CD14-positive monocyte (primary cell): ENCODE results near the gene ARFGAP3. TPM values are rescaled to one million over a fixed set of nuclear protein-coding genes. Genes with fewer than 3 reads are reported as not detected.

Experiments
- DNase-seq, 3 donors: peaks; one replicate each; pipeline ENCODE4 v3.0.0-alpha.2; 2011 to 2022
- H2AFZ ChIP-seq: 2 replicates; pipeline ENCODE4 v1.6.0; 2012; ENCODE audit warnings: mild to moderate bottlenecking, low read depth, low read length, inconsistent platforms; ENCODE audit not compliant: insufficient read depth, poor library complexity, severe bottlenecking
- H3K27ac ChIP-seq, 2 donors: 1 replicate in 1 of 2; 2 replicates in 1 of 2; pipeline ENCODE4 v1.5.1; 2012 to 2013; ENCODE audit warnings: low read length in 2 of 2, control low read depth in 1 of 2, inconsistent platforms in 1 of 2, low read depth in 1 of 2, mild to moderate bottlenecking in 1 of 2
- H3K27me3 ChIP-seq, 2 donors: one replicate each; pipeline versions ENCODE4 v1.6.0 to v1.6.1; 2011 to 2013; ENCODE audit warnings: low read length in 2 of 2; ENCODE audit not compliant: control insufficient read depth in 2 of 2, insufficient read depth in 2 of 2
- H3K36me3 ChIP-seq, 2 donors: replicated peaks in 1 of 2; 1 replicate in 1 of 2; 2 replicates in 1 of 2; pipeline versions ENCODE4 v1.5.1 to v1.6.1; 2012 to 2013; ENCODE audit warnings: low read length in 2 of 2, control low read depth in 1 of 2, inconsistent platforms in 1 of 2, mild to moderate bottlenecking in 1 of 2; ENCODE audit not compliant: insufficient read depth in 2 of 2, control insufficient read depth in 1 of 2
- H3K4me1 ChIP-seq, 2 donors: 1 replicate in 1 of 2; 2 replicates in 1 of 2; pipeline versions ENCODE4 v1.5.1 to v1.6.1; 2012 to 2013; ENCODE audit warnings: low read length in 2 of 2, control low read depth in 1 of 2, inconsistent platforms in 1 of 2, mild to moderate bottlenecking in 1 of 2, moderate library complexity in 1 of 2; ENCODE audit not compliant: insufficient read depth in 2 of 2, control insufficient read depth in 1 of 2
- H3K4me2 ChIP-seq: replicated peaks from 2 replicates; pipeline ENCODE3; 2012; ENCODE audit warnings: low read length, moderate library complexity, mild to moderate bottlenecking; ENCODE audit not compliant: poor library complexity, severe bottlenecking; ENCODE audit errors: extremely low read depth
- H3K4me3 ChIP-seq, 3 experiments: fragments of 200-600 bp in 1 of 3; sonication (generic) in 1 of 3; replicated peaks in 1 of 3; 1 replicate in 2 of 3; 2 replicates in 1 of 3; pipeline ENCODE4 v1.5.1; 2011 to 2013; ENCODE audit warnings: low read length in 3 of 3, mild to moderate bottlenecking in 3 of 3, control low read depth in 2 of 3, low read depth in 2 of 3, inconsistent platforms in 1 of 3, moderate library complexity in 1 of 3
- H3K79me2 ChIP-seq: 2 replicates; pipeline ENCODE4 v1.6.0; 2012; ENCODE audit warnings: mild to moderate bottlenecking, control low read depth, inconsistent platforms, low read length, moderate library complexity; ENCODE audit not compliant: insufficient read depth
- H3K9ac ChIP-seq: 2 replicates; pipeline ENCODE4 v1.6.0; 2017; ENCODE audit warnings: low read length, mild to moderate bottlenecking; ENCODE audit not compliant: insufficient read depth, poor library complexity, severe bottlenecking
- H3K9me3 ChIP-seq, 2 donors: replicated peaks in 1 of 2; 1 replicate in 1 of 2; 2 replicates in 1 of 2; pipeline versions ENCODE4 v1.5.1 to v1.6.1; 2012 to 2013; ENCODE audit warnings: low read length in 2 of 2, control low read depth in 1 of 2; ENCODE audit not compliant: control insufficient read depth in 1 of 2, insufficient read depth in 1 of 2
- H4K20me1 ChIP-seq: 2 replicates; pipeline ENCODE4 v1.6.0; 2012; ENCODE audit warnings: mild to moderate bottlenecking, low read length, control low read depth, moderate library complexity; ENCODE audit not compliant: insufficient read depth
- H3K27ac Mint-ChIP-seq, 7 donors: one replicate each; pipeline ENCODE4 v1.8.0; 2020; ENCODE audit warnings: mild to moderate bottlenecking in 7 of 7, mixed read lengths in 7 of 7, moderate library complexity in 6 of 7, inconsistent platforms in 2 of 7
- H3K27me3 Mint-ChIP-seq, 3 donors: one replicate each; pipeline ENCODE4 v1.8.0; 2021 to 2022; ENCODE audit warnings: low read depth in 3 of 3, mild to moderate bottlenecking in 3 of 3, mixed read lengths in 3 of 3, moderate library complexity in 3 of 3, inconsistent platforms in 1 of 3
- H3K36me3 Mint-ChIP-seq, 2 donors: one replicate each; pipeline ENCODE4 v1.8.0; 2020; ENCODE audit warnings: mixed read lengths in 2 of 2, inconsistent platforms in 1 of 2, mild to moderate bottlenecking in 1 of 2
- H3K4me1 Mint-ChIP-seq: one replicate; pipeline ENCODE4 v1.8.0; 2020; ENCODE audit warnings: mild to moderate bottlenecking, mixed read lengths
- H3K4me3 Mint-ChIP-seq, 2 donors: one replicate each; pipeline ENCODE4 v1.8.0; 2020; ENCODE audit warnings: mild to moderate bottlenecking in 2 of 2, mixed read lengths in 2 of 2, moderate library complexity in 1 of 2
- H3K9me3 Mint-ChIP-seq, 7 donors: one replicate each; pipeline ENCODE4 v1.8.0; 2020 to 2022; ENCODE audit warnings: mixed read lengths in 7 of 7, mild to moderate bottlenecking in 6 of 7, moderate library complexity in 6 of 7, inconsistent platforms in 2 of 7
- WGBS: methylation state at CpG from one replicate; pipeline ENCODE4 v1.1.5; 2013; ENCODE audit warnings: missing lambda C conversion rate; ENCODE audit not compliant: insufficient coverage; 5-methylcytosine and 5-hydroxymethylcytosine counted together
- intact Hi-C, 2 donors: fragments of 100-400 bp; cut with micrococcal nuclease; formaldehyde crosslinking; loops; one replicate each; pipeline versions ENCODE4 v1.15.0 to v1.15.1; 2023
- polyA plus RNA-seq, 3 donors: library from polyadenylated mRNA; depleted of rRNA in 1 of 3; unstranded in 2 of 3; stranded (reverse) in 1 of 3; fragments of 300-500 nt in 2 of 3; fragments of >200 nt in 1 of 3; fragmentation: Illumina TruSeq in 2 of 3; gene quantifications; 1 replicate in 2 of 3; 2 replicates in 1 of 3; pipeline ENCODE4 v1.2.3, GENCODE V29; 2012 to 2021
- TF ChIP-seq, protein P1 (sequence below): fragments of 200-600 bp; IDR thresholded peaks from one replicate; pipeline ENCODE4 v1.8.0; 2022; ENCODE audit warnings: antibody characterized with exemption, mild to moderate bottlenecking

Gene ARFGAP3
- polyA plus RNA-seq, 3 donors, result 22.3 to 38.7 (median 34.8) TPM

DNA sequence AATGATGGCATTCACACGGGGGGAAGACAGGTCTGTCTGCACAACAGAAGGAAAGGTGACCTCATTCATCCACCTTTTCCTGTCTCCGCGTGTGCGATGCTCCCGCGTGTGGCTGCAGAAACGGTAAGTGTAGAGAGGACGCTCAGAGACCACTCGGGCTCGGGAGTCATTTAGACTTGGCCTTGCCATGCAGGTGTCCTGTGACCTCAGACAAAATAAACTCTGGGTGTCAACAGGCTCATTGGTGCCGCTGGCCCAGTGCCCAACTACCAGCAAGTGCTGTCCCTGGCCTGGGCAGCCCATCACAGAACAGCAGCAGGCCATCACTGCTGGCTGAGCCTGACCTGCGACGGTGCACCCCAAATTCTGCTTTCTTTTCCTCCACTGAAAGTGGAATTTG, 48.1 kb upstream of the ARFGAP3 start:
- WGBS, result 90% methylated on average over 12 of the region's 13 CpGs
- H3K4me2 ChIP-seq, result no peak overlapping the region
- peaks cover 32 to 79% of the 10 kb centered on the region in 2 donors for H3K36me3 ChIP-seq
- peaks cover 31% of the 10 kb centered on the region for H3K4me1 Mint-ChIP-seq
- H3K9ac ChIP-seq, result no peak overlapping the region
- peaks cover 46% of the 10 kb centered on the region for H4K20me1 ChIP-seq
- no peaks in the 10 kb centered on the region for H3K9me3 Mint-ChIP-seq
- H3K27ac Mint-ChIP-seq, result peak overlapping the region in 1 of 7 donors; percentile 45
- H2AFZ ChIP-seq, result no peak overlapping the region
- H3K27me3 Mint-ChIP-seq, result peaks cover 0 to 4% (median 0%) of the 10 kb centered on the region in 3 donors
- TF ChIP-seq, protein P1, sequence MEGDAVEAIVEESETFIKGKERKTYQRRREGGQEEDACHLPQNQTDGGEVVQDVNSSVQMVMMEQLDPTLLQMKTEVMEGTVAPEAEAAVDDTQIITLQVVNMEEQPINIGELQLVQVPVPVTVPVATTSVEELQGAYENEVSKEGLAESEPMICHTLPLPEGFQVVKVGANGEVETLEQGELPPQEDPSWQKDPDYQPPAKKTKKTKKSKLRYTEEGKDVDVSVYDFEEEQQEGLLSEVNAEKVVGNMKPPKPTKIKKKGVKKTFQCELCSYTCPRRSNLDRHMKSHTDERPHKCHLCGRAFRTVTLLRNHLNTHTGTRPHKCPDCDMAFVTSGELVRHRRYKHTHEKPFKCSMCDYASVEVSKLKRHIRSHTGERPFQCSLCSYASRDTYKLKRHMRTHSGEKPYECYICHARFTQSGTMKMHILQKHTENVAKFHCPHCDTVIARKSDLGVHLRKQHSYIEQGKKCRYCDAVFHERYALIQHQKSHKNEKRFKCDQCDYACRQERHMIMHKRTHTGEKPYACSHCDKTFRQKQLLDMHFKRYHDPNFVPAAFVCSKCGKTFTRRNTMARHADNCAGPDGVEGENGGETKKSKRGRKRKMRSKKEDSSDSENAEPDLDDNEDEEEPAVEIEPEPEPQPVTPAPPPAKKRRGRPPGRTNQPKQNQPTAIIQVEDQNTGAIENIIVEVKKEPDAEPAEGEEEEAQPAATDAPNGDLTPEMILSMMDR, result no peak
- DNase-seq, result no peak
- peaks cover 71 to 87% of the 10 kb centered on the region in 2 donors for H3K36me3 Mint-ChIP-seq
- H3K27me3 ChIP-seq, result no peaks in the 10 kb centered on the region
- H3K79me2 ChIP-seq, result peaks cover 82% of the 10 kb centered on the region
- peaks cover 9 to 13% of the 10 kb centered on the region in 2 donors for H3K4me1 ChIP-seq
- no peak overlapping the region for H3K27ac ChIP-seq
- intact Hi-C loops, result no loop called here
- H3K4me3 Mint-ChIP-seq, result no peak overlapping the region
- no peak overlapping the region for H3K4me3 ChIP-seq
- no peaks in the 10 kb centered on the region for H3K9me3 ChIP-seq

DNA sequence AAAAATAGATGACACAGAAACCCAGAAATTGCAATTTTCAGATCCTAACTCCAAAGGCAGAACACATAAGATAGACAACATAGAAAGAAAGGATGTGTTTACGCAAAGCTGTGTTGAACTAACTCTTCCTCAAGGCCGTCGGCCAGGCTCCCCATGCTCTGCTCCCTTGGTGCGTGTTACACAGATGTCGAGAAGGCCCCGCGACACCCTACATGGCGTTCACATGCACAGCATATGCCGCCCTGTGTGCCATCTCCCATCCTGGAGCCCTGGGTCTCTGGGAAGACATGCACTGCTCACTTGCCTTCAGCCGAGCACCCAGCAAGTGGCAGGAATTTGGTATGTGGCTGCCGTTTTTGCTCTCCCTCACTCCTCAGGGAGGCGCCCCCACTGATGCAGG, 47.0 kb upstream of the ARFGAP3 start:
- H3K4me3 ChIP-seq, result no peak overlapping the region
- Mint-ChIP-seq H3K4me1 (peaks cover 31% of the 10 kb centered on the region), H3K4me3 (no peak overlapping the region), H3K27me3 (peaks cover 0 to 4% (median 0%) of the 10 kb centered on the region in 3 donors), H3K9me3 (no peaks in the 10 kb centered on the region), H3K36me3 (peaks cover 71 to 85% of the 10 kb centered on the region in 2 donors), H3K27ac (peak overlapping the region in 1 of 7 donors; percentile 3)
- peaks cover 9 to 13% of the 10 kb centered on the region in 2 donors for H3K4me1 ChIP-seq
- peaks cover 23 to 77% of the 10 kb centered on the region in 2 donors for H3K36me3 ChIP-seq
- no peaks in the 10 kb centered on the region for H3K9me3 ChIP-seq
- TF ChIP-seq, protein P1, result no peak
- intact Hi-C loops, result no loop called here
- H4K20me1 ChIP-seq, result peaks cover 46% of the 10 kb centered on the region
- no peak for DNase-seq
- peaks cover 82% of the 10 kb centered on the region for H3K79me2 ChIP-seq
- no peak overlapping the region for H3K4me2 ChIP-seq
- no peak overlapping the region for H3K9ac ChIP-seq
- 96% methylated on average over 9 of the region's 12 CpGs for WGBS
- H3K27ac ChIP-seq, result no peak overlapping the region
- no peak overlapping the region for H2AFZ ChIP-seq
- no peaks in the 10 kb centered on the region for H3K27me3 ChIP-seq
